Measurements from ENCODE around the gene SLC9A9. TPM values are rescaled to one million over a fixed set of nuclear protein-coding genes. Genes with fewer than 3 reads are reported as not detected.
A peak's percentile ranks its signal among the peaks of the same experiment; 100 is the strongest.
"Not testable (repeated sequence)": the region's sequence is repeated elsewhere in the genome, so short reads cannot be mapped to it uniquely, and the experiment has no call there.

SLC9A9 gene
- total RNA-seq, 1 donor from 2014 or later: 7.2 TPM

DNA sequence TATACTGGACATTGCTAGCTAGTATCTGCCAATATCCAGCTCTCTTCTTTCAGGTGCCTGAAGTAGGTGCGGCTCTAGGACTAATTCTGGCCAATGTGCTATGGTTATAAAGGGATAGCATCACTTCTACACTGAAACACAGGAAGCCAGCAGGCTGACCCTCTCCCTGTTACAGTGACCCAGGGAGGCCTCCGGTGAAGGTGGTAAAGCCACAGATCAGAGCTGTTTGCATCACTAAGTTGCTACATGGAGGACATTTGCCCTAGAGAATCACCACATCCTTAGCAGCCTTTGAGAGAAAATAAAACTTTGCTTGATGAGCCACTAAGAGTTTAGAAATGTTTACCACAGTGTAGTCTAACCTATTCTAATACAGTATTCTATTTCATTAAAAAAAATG is 567.3 kb downstream of the SLC9A9 start:
- ATAC-seq (ENCODE audit: poor library complexity) (no peak), DNase-seq (no peak)
- intact Hi-C loops (cut with DNase I): no loop called here

- intact Hi-C loops (cut with DNase I); ATAC-seq (ENCODE audit: poor library complexity); DNase-seq: not testable (repeated sequence)
These were observed 568.7 kb downstream of the SLC9A9 start for GRCh38 chr3:143279567-143279966.

DNA sequence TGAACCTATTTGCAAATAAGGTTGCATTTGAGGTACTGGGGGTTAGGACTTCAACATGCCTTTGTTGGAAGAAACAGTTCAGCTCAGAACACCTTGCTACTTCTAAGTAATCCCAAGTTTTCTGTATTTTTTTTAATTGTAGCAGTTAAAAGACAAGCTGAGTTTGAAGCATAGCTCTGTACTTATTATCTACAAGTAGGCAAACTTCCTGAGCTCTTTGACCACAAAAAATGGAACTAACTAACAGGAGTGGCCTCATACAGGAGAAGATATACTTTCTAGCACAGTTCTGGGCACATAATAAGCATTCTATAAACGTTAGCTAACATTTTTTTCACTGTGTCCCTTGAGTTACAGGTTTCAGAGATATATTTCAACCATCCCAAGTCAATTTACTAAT is 569.5 kb downstream of the SLC9A9 start:
- intact Hi-C loops (cut with DNase I): no loop called here
- DNase-seq (no peak), ATAC-seq (ENCODE audit: poor library complexity) (no peak)

- intact Hi-C loops (cut with DNase I): no loop called here
- DNase-seq (no peak), ATAC-seq (ENCODE audit: poor library complexity) (no peak)
These were observed 570.7 kb downstream of the SLC9A9 start for GRCh38 chr3:143277531-143277930.

- ATAC-seq (ENCODE audit: poor library complexity) (no peak), DNase-seq (no peak)
- intact Hi-C loops (cut with DNase I): no loop called here
These were observed 571.7 kb downstream of the SLC9A9 start for GRCh38 chr3:143276592-143276991.

DNA sequence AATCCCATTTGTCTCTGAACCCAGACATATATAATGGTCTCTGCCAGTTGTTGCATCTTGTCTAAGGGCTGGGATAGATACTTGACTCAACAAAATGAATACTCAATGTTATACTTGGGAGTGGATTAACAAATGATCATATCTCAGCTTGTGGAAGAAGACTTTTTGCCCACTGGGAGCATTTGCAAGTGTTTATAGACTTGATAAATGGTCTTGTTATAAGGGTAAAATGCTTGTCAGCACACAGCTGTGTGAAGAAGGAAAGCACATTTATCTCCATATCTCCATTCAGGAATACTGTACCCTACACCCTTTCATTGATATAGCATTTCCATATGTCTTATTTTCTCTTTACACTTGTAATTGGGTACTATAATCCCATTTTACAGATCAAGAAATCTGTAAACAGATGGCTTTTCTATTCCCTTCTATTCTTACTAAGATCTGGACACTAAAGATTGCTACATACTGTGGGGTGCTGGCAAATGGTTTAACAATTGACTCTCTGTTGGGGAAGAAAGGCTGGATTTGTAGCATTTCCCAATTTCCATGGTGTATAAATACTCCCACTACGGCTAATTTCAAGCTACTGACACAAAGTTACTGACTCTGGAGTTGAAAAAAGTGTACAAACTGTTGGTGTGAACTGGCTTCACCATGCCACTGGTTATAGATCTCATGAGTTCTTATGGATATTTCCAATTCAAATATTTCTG is 574.1 kb downstream of the SLC9A9 start:
- no peak for ATAC-seq (ENCODE audit: poor library complexity)
- no peak for DNase-seq
- intact Hi-C loops (cut with DNase I): no loop called here

GRCh38 chr3:143271136-143271535 is 577.1 kb downstream of the SLC9A9 start:
- no peak for DNase-seq
- intact Hi-C loops (cut with DNase I): no loop called here
- ATAC-seq (ENCODE audit: poor library complexity): no peak

GRCh38 chr3:143269741-143270140 is 578.5 kb downstream of the SLC9A9 start:
- intact Hi-C loops (cut with DNase I): no loop called here
- no peak for ATAC-seq (ENCODE audit: poor library complexity)

GRCh38 chr3:143267989-143268388 is 580.3 kb downstream of the SLC9A9 start:
- ATAC-seq (ENCODE audit: poor library complexity): no peak
- DNase-seq: no peak
- intact Hi-C loops (cut with DNase I): no loop called here

More at GRCh38 chr3:143269741-143270140, 578.5 kb downstream of the SLC9A9 start:
- DNase-seq: no peak

DNA sequence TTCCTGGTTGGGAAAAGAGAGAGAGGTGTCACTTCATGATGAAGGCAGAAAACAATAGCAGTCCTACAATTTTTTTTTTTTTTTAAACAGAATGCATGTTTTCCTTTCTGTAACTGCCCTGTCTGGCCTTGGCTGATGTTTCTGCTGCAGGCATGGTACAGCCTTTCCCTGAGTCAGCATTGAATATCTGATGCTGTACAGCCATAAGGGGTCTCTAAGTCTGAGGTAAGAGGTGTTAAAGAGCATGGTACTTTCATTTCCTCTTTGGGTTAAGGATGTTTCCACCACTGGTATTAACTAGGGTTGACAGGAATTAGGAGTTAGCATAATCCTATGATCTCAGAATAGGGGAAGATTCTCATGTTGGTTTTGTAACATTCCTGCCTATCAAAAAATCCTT is 581.3 kb downstream of the SLC9A9 start:
- no peak for ATAC-seq (ENCODE audit: poor library complexity)
- intact Hi-C loops (cut with DNase I): no loop called here
- no peak for DNase-seq

- no peak for DNase-seq
- peak; percentile 63 for ATAC-seq (ENCODE audit: poor library complexity)
- intact Hi-C loops (cut with DNase I): no loop called here
These were observed 581.8 kb downstream of the SLC9A9 start for GRCh38 chr3:143266511-143266910.

GRCh38 chr3:143265501-143266070 is 582.7 kb downstream of the SLC9A9 start:
- DNase-seq (no peak), ATAC-seq (ENCODE audit: poor library complexity) (no peak)
- intact Hi-C loops (cut with DNase I): no loop called here

DNA sequence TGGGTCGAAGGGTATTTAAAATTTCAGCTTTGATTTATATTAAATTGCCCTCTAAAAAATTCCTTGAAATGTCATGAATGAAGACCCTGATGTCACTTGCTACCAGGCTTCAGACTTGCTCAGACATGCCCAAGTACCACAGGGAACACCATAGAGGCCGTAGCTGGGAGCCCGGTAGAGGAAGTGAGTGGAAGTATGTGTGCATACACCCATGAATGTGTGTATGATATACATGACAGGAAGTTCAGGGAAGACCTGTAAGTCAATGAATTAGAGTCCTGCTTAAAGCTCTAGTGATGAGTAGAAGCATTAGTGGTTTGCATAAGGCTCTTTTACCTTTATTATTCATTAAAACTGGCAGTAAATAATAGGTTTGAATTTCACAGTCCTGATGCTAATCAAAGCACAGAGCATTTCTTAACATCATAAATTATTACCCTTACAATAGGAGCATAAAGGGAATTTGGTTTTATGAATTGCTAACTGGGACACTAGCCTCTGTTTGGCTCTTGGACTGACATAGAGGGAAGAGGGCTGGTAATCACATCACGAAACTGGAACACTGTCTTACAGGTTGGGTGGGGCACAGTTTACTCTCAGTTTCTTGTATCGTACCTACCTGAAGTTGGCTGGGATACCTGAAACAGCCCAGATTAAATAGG is 584.3 kb downstream of the SLC9A9 start:
- ATAC-seq (ENCODE audit: poor library complexity) (no peak), DNase-seq (no peak)
- intact Hi-C loops (cut with DNase I): no loop called here

- no peak for ATAC-seq (ENCODE audit: poor library complexity)
- DNase-seq: no peak
- intact Hi-C loops (cut with DNase I): no loop called here
These were observed 586.4 kb downstream of the SLC9A9 start for GRCh38 chr3:143261848-143262247.

- intact Hi-C loops (cut with DNase I): no loop called here
- DNase-seq (no peak), ATAC-seq (ENCODE audit: poor library complexity) (no peak)
These were observed 589.6 kb downstream of the SLC9A9 start for GRCh38 chr3:143258692-143259091.

DNA sequence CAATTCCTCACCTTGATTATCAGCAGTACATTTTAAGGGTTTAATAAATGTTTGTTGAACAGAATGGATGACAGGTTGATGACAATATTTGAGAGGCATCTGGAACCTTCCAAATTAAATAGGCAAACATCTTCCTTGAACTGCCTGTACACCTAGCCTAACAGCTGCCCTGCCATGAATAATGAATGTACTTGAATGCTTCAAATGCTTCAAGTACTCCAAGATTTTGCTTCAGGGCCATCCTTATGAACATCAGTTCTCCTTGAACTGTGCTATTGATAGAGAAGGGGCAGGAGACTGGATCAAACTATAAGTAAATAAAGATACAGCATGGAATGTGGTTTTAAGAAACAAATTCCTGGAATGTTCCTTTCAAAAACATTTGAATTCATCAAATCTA is 591.9 kb downstream of the SLC9A9 start:
- intact Hi-C loops (cut with DNase I): no loop called here
- DNase-seq (no peak), ATAC-seq (ENCODE audit: poor library complexity) (no peak)

DNA sequence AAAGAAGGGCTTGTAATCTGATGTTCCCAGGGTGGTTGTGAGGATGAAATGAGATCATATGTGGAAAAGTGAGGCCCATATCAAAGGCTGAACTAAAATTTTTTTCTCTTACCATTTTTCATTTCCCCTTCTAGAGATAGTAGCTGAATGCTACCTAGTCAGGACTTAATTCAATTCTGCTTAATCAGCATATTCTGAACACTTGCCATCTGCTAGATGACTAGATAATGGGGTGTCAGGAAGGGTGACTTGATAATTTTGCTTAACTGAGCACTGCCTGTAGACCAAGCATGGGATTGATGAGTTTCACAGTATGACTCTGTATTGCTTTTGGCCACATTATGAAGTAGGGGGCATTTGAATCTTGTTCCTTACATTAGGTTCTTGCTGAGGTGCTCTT is 592.5 kb downstream of the SLC9A9 start:
- intact Hi-C loops (cut with DNase I): no loop called here
- ATAC-seq (ENCODE audit: poor library complexity) (no peak), DNase-seq (no peak)

DNA sequence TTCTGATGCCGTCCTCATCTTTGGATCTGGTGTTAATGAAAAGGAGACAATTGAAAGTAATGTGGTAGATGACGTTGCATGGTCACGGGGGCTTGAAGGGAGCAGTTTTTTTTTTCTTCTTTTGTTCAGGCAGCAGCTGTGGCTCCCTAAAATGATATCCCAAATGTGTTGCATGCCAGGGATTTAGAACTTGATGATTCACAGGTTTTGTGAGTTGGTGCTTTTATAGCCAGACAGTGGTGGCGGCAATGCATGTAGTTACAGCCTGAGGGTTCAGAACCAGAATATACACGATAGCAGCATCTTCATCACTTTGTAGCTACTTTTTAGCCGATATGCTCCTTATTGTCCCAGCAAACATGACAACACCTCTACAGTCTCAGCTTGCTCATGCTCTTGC is 595.3 kb downstream of the SLC9A9 start:
- intact Hi-C loops (cut with DNase I): no loop called here
- ATAC-seq (ENCODE audit: poor library complexity) (no peak), DNase-seq (no peak)

GRCh38 chr3:143249014-143249413 is 599.3 kb downstream of the SLC9A9 start:
- ATAC-seq (ENCODE audit: poor library complexity) (no peak), DNase-seq (no peak)
- intact Hi-C loops (cut with DNase I): no loop called here

- no peak for ATAC-seq (ENCODE audit: poor library complexity)
- intact Hi-C loops (cut with DNase I): no loop called here
These were observed 601.2 kb downstream of the SLC9A9 start for GRCh38 chr3:143247073-143247472.

More at GRCh38 chr3:143247073-143247472, 601.2 kb downstream of the SLC9A9 start:
- no peak for DNase-seq

Data from Right ventricle myocardium superior (tissue), 1 donor.